ENCODE measurements around the gene DNAJC18.

DNAJC18 gene

GRCh38 chr5:139438707-139439012 is 665 bp downstream of the DNAJC18 start:
- no peak for DNase-seq (ENCODE audit: low read depth)
- no peak for TF ChIP-seq CTCF (IDR thresholded peaks at IDR 0.05; ENCODE audit: insufficient read depth, low read depth, low read length, missing control alignments)
- H3K4me3 ChIP-seq (ENCODE audit: low read length) = peak overlapping the region; percentile 97

- no peak for DNase-seq (ENCODE audit: low read depth)
- TF ChIP-seq CTCF (IDR thresholded peaks at IDR 0.05; ENCODE audit: insufficient read depth, low read depth, low read length, missing control alignments) = no peak
- no peak overlapping the region for H3K4me3 ChIP-seq (ENCODE audit: low read length)
These were observed 3.6 kb downstream of the DNAJC18 start for GRCh38 chr5:139435676-139436075.

- no peak overlapping the region for H3K4me3 ChIP-seq (ENCODE audit: low read length)
- peak; percentile 72 for DNase-seq (ENCODE audit: low read depth)
- no peak for TF ChIP-seq CTCF (IDR thresholded peaks at IDR 0.05; ENCODE audit: insufficient read depth, low read depth, low read length, missing control alignments)
These were observed 7.6 kb downstream of the DNAJC18 start for GRCh38 chr5:139431706-139432105.

- DNase-seq (ENCODE audit: low read depth) = no peak
- H3K4me3 ChIP-seq (ENCODE audit: low read length) = no peak overlapping the region
- no peak for TF ChIP-seq CTCF (IDR thresholded peaks at IDR 0.05; ENCODE audit: insufficient read depth, low read depth, low read length, missing control alignments)
These were observed 9.3 kb downstream of the DNAJC18 start for GRCh38 chr5:139430015-139430414.

- peak; percentile 49 for DNase-seq (ENCODE audit: low read depth)
- H3K4me3 ChIP-seq (ENCODE audit: low read length) = no peak overlapping the region
- TF ChIP-seq CTCF (IDR thresholded peaks at IDR 0.05; ENCODE audit: insufficient read depth, low read depth, low read length, missing control alignments) = no peak
These were observed 13.0 kb downstream of the DNAJC18 start for GRCh38 chr5:139426203-139426885.

DNA sequence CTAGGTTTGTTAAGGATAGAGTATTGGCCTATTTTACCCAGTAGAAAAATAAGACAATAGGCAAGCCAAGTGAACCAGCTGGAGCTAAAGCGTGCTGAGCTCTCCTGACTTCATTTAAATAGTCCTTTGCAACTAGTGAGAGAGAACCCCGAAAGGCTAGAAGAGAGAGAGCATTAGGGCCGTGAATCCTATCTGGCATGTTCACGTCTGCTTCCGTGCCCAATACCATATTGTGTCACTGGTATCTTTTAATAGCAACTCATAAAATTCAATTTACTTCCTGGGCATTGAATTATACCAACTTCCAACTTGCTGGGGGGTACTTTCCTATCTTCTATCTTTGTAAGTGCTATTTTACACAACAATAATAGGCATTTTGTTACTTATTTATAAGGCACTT is 13.8 kb downstream of the DNAJC18 start:
- DNase-seq (ENCODE audit: low read depth) = no peak
- H3K4me3 ChIP-seq (ENCODE audit: low read length) = no peak overlapping the region
- TF ChIP-seq CTCF (IDR thresholded peaks at IDR 0.05; ENCODE audit: insufficient read depth, low read depth, low read length, missing control alignments) = no peak

GRCh38 chr5:139422307-139422893 is 16.9 kb downstream of the DNAJC18 start:
- peak; percentile 79 for DNase-seq (ENCODE audit: low read depth)
- peak; percentile 89 for TF ChIP-seq CTCF (IDR thresholded peaks at IDR 0.05; ENCODE audit: insufficient read depth, low read depth, low read length, missing control alignments)
- H3K4me3 ChIP-seq (ENCODE audit: low read length) = no peak overlapping the region
